Lung (tissue), 12 donors: ENCODE results near the gene ZNF12. TPM values are rescaled to one million over a fixed set of nuclear protein-coding genes. Genes with fewer than 3 reads are reported as not detected.

ENCODE experiments used
- ATAC-seq: fragments of 200-7000 bp; cut with Tn5 transposase; one replicate; pipeline ENCODE4 v1.9.1; 2020; ENCODE audit warnings: moderate number of reproducible peaks; ENCODE audit not compliant: insufficient read depth, low FRiP score
- DNase-seq, 3 donors: peaks; one replicate each; pipeline ENCODE4 v3.0.0-alpha.2; 2013 to 2017
- H3K27ac ChIP-seq, 2 donors: one replicate each; pipeline ENCODE4 v1.5.1; 2013; ENCODE audit warnings: mild to moderate bottlenecking in 2 of 2, moderate library complexity in 2 of 2, control low read depth in 1 of 2, inconsistent platforms in 1 of 2, low read depth in 1 of 2, low read length in 1 of 2
- H3K27me3 ChIP-seq, 3 donors: one replicate each; pipeline ENCODE4 v1.5.1; 2013; ENCODE audit warnings: low read length in 2 of 3; ENCODE audit not compliant: control insufficient read depth in 3 of 3, insufficient read depth in 3 of 3
- H3K36me3 ChIP-seq, 4 donors: one replicate each; pipeline ENCODE4 v1.5.1; 2013; ENCODE audit warnings: low read length in 4 of 4, mild to moderate bottlenecking in 1 of 4, moderate library complexity in 1 of 4; ENCODE audit not compliant: control insufficient read depth in 4 of 4, insufficient read depth in 4 of 4
- H3K4me1 ChIP-seq, 5 donors: one replicate each; pipeline ENCODE4 v1.5.1; 2013; ENCODE audit warnings: low read length in 5 of 5, mild to moderate bottlenecking in 2 of 5, moderate library complexity in 1 of 5; ENCODE audit not compliant: control insufficient read depth in 5 of 5, insufficient read depth in 5 of 5
- H3K4me3 ChIP-seq: one replicate; pipeline ENCODE4 v1.5.1; 2013; ENCODE audit warnings: mild to moderate bottlenecking, control low read depth, moderate library complexity
- H3K9ac ChIP-seq, 2 donors: one replicate each; pipeline ENCODE4 v1.5.1; 2013; ENCODE audit warnings: low read length in 2 of 2, control low read depth in 1 of 2; ENCODE audit not compliant: insufficient read depth in 1 of 2
- H3K9me3 ChIP-seq, 4 donors: one replicate each; pipeline ENCODE4 v1.5.1; 2013; ENCODE audit warnings: low read length in 3 of 4, mild to moderate bottlenecking in 1 of 4, moderate library complexity in 1 of 4; ENCODE audit not compliant: control insufficient read depth in 4 of 4, insufficient read depth in 3 of 4
- CTCF ChIP-seq: IDR thresholded peaks from 2 replicates; pipeline ENCODE4 v1.5.1; 2012; ENCODE audit warnings: mild to moderate bottlenecking; ENCODE audit errors: control extremely low read depth, extremely low read depth
- WGBS, 2 donors: extraction: QIAGEN DNeasy Blood & Tissue Kit; methylation state at CpG; one replicate each; pipeline ENCODE4 v1.1.7; 2013; 5-methylcytosine and 5-hydroxymethylcytosine counted together
- polyA plus RNA-seq, 2 donors: library from polyadenylated mRNA; stranded (reverse); fragments of 200-250 nt; gene quantifications; one replicate each; pipeline ENCODE4 v1.2.1, GENCODE V29; 2013
- total RNA-seq, 2 donors: library from RNA; depleted of rRNA in 1 of 2; stranded (reverse); fragments of >200 nt in 1 of 2; gene quantifications; one replicate each; pipeline ENCODE4 v1.2.1, GENCODE V29; 2014 to 2021
- donor health status: control.
- donor health status: control.
- donor health status: Bipolar disorder and iron deficiency.
- donor health status: healthy.
- donor health status: DM: yes; HTN: yes; CAD: no.

ZNF12 gene
- total and polyA plus RNA-seq, 4 donors, result 9.3 to 36.5 (median 16.0) TPM

- Histone ChIP-seq H3K27ac (no peak overlapping the region), H3K9me3 (peaks cover 0 to 34% (median 0%) of the 10 kb centered on the region in 4 donors), H3K4me1 (no peaks in the 10 kb centered on the region), H3K27me3 (no peaks in the 10 kb centered on the region), H3K9ac (no peak overlapping the region), H3K36me3 (peaks cover 12 to 85% (median 37%) of the 10 kb centered on the region in 4 donors), H3K4me3 (no peak overlapping the region)
- ATAC-seq (no peak), DNase-seq (no peak)
- TF ChIP-seq CTCF, result no peak
- WGBS, 2 donors, result 97% methylated on average over 32 of the region's 32 CpGs
These were observed 54.8 kb downstream of the ZNF12 start for GRCh38 chr7:6651851-6652445.

- no peak for TF ChIP-seq CTCF
- H3K27ac ChIP-seq, result no peak overlapping the region
- no peaks in the 10 kb centered on the region for H3K4me1 ChIP-seq
- H3K27me3 ChIP-seq, result no peaks in the 10 kb centered on the region
- peaks cover 12 to 88% (median 38%) of the 10 kb centered on the region in 4 donors for H3K36me3 ChIP-seq
- peaks cover 0 to 34% (median 0%) of the 10 kb centered on the region in 4 donors for H3K9me3 ChIP-seq
- H3K4me3 ChIP-seq, result no peak overlapping the region
- no peak for DNase-seq
- no peak overlapping the region for H3K9ac ChIP-seq
- 98% methylated on average over 12 of the region's 12 CpGs for WGBS, 2 donors
- no peak for ATAC-seq
These were observed 56.2 kb downstream of the ZNF12 start for GRCh38 chr7:6650521-6651011.

- ATAC-seq (no peak), DNase-seq (no peak)
- Histone ChIP-seq H3K9ac (no peak overlapping the region), H3K9me3 (peaks cover 0 to 31% (median 0%) of the 10 kb centered on the region in 4 donors), H3K27me3 (no peaks in the 10 kb centered on the region), H3K27ac (no peak overlapping the region), H3K4me1 (no peaks in the 10 kb centered on the region), H3K36me3 (peaks cover 12 to 83% (median 36%) of the 10 kb centered on the region in 4 donors), H3K4me3 (no peak overlapping the region)
- TF ChIP-seq CTCF, result no peak
- 97 to 99% methylated on average over 10 of the region's 10 CpGs for WGBS, 2 donors
These were observed 56.7 kb downstream of the ZNF12 start for GRCh38 chr7:6650086-6650485.
